MM.1S (cell line): Measurements from ENCODE around the gene ARHGAP42.

Source experiments
- DNase-seq: peaks from one replicate; pipeline ENCODE4 v3.0.0-alpha.2; 2015
- H2AFZ ChIP-seq: fragments of 300-600 bp; sonication (generic); 2 replicates; pipeline ENCODE4 v1.6.0; 2016; ENCODE audit warnings: antibody characterized with exemption, low read length
- H3F3A ChIP-seq: fragments of 300-600 bp; sonication (generic); 2 replicates; pipeline ENCODE4 v1.6.1; 2016; ENCODE audit warnings: mild to moderate bottlenecking, antibody characterized with exemption, low read length, moderate library complexity, mixed read lengths; ENCODE audit not compliant: insufficient read depth
- H3K27ac ChIP-seq: fragments of 300-600 bp; sonication (generic); 2 replicates; pipeline ENCODE4 v1.5.1; 2016; ENCODE audit warnings: mild to moderate bottlenecking, low read length
- H3K27me3 ChIP-seq: fragments of 300-600 bp; sonication (generic); replicated peaks from 2 replicates; pipeline ENCODE4 v1.6.0; 2016; ENCODE audit warnings: low read length; ENCODE audit not compliant: insufficient read depth
- H3K36me3 ChIP-seq: fragments of 300-600 bp; sonication (generic); replicated peaks from 2 replicates; pipeline ENCODE4 v1.6.1; 2016; ENCODE audit warnings: mild to moderate bottlenecking, low read length, mixed read lengths; ENCODE audit not compliant: insufficient read depth
- H3K4me1 ChIP-seq: fragments of 300-600 bp; sonication (generic); 2 replicates; pipeline ENCODE4 v1.6.1; 2016; ENCODE audit warnings: low read length, mixed read lengths
- H3K4me2 ChIP-seq: fragments of 300-600 bp; sonication (generic); 2 replicates; pipeline ENCODE4 v1.6.0; 2016; ENCODE audit warnings: low read depth, low read length
- H3K4me3 ChIP-seq: fragments of 300-600 bp; sonication (generic); 2 replicates; pipeline ENCODE4 v1.5.1; 2016; ENCODE audit warnings: low read length, mixed read lengths
- H3K79me2 ChIP-seq: fragments of 300-600 bp; sonication (generic); 2 replicates; pipeline ENCODE4 v1.6.1; 2016; ENCODE audit warnings: mixed run types, low read length, mixed read lengths
- H3K9ac ChIP-seq: fragments of 300-600 bp; sonication (generic); 2 replicates; pipeline ENCODE4 v1.6.1; 2016; ENCODE audit warnings: low read length, mixed read lengths
- H3K9me2 ChIP-seq: fragments of 300-600 bp; sonication (generic); replicated peaks from 2 replicates; pipeline ENCODE4 v1.6.1; 2016; ENCODE audit warnings: mild to moderate bottlenecking, low read length, mixed read lengths; ENCODE audit not compliant: insufficient read depth
- H3K9me3 ChIP-seq: fragments of 300-600 bp; sonication (generic); replicated peaks from 2 replicates; pipeline ENCODE4 v1.6.1; 2016; ENCODE audit warnings: mild to moderate bottlenecking, low read length, mixed read lengths; ENCODE audit not compliant: insufficient read depth
- H4K20me1 ChIP-seq: fragments of 300-600 bp; sonication (generic); 2 replicates; pipeline ENCODE4 v1.6.1; 2016; ENCODE audit warnings: mild to moderate bottlenecking, low read length, moderate library complexity, mixed read lengths; ENCODE audit not compliant: insufficient read depth
- EZH2 ChIP-seq: fragments of 300-600 bp; sonication (generic); optimal IDR thresholded peaks from 2 replicates; pipeline ENCODE3; 2017; ENCODE audit warnings: low read depth, mild to moderate bottlenecking, antibody characterized with exemption, low read length, mixed read lengths
- EZH2phosphoT487 ChIP-seq: fragments of 300-600 bp; sonication (generic); IDR thresholded peaks from 2 replicates; pipeline ENCODE4 v1.6.1; 2018; ENCODE audit warnings: antibody characterized with exemption, low read length
- TF ChIP-seq, protein P1 (sequence below): fragments of 300-600 bp; sonication (generic); IDR thresholded peaks from 2 replicates; pipeline ENCODE4 v1.5.1; 2016; ENCODE audit warnings: antibody characterized with exemption, low read length, mixed read lengths

The ARHGAP42 gene

DNA sequence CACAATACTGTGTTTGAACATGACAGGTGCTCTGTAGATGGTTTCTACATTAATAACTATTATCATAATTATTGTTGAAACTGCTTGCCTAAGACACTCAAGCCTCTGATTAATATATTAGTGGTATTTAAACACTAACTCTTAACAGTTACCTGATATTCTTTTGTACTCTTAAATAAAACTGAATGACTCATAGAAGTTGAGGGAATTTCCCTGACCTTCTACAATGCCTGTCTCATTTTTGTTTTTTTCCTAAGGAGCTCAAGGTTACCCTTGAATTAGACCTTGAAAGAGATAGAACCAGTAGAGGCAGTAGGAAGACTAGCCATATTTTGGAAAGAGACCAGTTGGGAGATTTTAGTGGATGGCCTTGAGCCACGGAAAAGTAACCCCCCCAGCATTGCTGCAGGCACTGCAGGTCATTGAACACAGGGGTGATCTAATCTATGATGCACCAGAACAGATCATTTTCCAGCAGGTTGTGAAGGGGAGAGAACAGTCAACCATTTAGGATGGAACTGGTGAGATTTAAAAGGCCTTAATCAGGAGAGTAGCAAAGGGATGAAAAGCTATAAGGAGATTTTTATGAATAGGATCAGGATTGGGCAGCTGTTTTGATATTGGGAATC lies 294.2 kb downstream of the ARHGAP42 start:
- no peak for DNase-seq
- Histone ChIP-seq H4K20me1 (no peaks in the 10 kb centered on the region), H2AFZ (no peak overlapping the region), H3K79me2 (no peaks in the 10 kb centered on the region), H3K4me2 (no peak overlapping the region), H3K27me3 (no peaks in the 10 kb centered on the region), H3K9me2 (no peaks in the 10 kb centered on the region), H3K9ac (no peak overlapping the region), H3K9me3 (no peaks in the 10 kb centered on the region), H3K4me1 (no peaks in the 10 kb centered on the region), H3F3A (no peaks in the 10 kb centered on the region), H3K36me3 (no peaks in the 10 kb centered on the region), H3K27ac (no peak overlapping the region), H3K4me3 (no peak overlapping the region)
- TF ChIP-seq EZH2phosphoT487: no peak
- TF ChIP-seq, protein P1, sequence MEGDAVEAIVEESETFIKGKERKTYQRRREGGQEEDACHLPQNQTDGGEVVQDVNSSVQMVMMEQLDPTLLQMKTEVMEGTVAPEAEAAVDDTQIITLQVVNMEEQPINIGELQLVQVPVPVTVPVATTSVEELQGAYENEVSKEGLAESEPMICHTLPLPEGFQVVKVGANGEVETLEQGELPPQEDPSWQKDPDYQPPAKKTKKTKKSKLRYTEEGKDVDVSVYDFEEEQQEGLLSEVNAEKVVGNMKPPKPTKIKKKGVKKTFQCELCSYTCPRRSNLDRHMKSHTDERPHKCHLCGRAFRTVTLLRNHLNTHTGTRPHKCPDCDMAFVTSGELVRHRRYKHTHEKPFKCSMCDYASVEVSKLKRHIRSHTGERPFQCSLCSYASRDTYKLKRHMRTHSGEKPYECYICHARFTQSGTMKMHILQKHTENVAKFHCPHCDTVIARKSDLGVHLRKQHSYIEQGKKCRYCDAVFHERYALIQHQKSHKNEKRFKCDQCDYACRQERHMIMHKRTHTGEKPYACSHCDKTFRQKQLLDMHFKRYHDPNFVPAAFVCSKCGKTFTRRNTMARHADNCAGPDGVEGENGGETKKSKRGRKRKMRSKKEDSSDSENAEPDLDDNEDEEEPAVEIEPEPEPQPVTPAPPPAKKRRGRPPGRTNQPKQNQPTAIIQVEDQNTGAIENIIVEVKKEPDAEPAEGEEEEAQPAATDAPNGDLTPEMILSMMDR: no peak
- no peak for TF ChIP-seq EZH2

- no peaks in the 10 kb centered on the region for H3F3A ChIP-seq
These were observed 297.6 kb downstream of the ARHGAP42 start for GRCh38 chr11:100984668-100985067.

DNA sequence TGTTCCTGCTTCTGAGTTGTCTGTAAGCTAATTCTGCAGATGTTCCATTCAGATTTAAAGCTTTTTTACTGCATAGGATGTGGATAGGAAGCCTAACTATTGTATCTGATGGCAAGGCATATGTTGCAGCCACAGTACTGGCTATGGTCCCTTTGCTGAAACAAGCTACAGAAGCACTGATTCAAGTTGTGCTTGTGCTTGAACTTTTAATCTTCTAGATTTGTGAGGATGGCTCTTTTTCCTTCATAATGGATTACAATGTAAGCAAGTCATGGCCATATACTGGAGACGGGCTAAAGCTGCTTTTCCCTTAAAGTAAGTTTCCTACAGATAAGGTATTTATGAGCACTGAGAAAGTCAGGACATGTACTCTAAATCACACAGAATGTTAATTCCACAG lies 303.8 kb downstream of the ARHGAP42 start:
- H3K36me3 ChIP-seq: no peaks in the 10 kb centered on the region
- no peak overlapping the region for H3K27ac ChIP-seq
- no peak overlapping the region for H3K4me3 ChIP-seq
- H3K4me1 ChIP-seq: no peaks in the 10 kb centered on the region
- no peak for TF ChIP-seq EZH2phosphoT487
- no peak for TF ChIP-seq EZH2
- TF ChIP-seq, protein P1: no peak
- H4K20me1 ChIP-seq: no peaks in the 10 kb centered on the region
- no peaks in the 10 kb centered on the region for H3F3A ChIP-seq
- H3K9me2 ChIP-seq: no peaks in the 10 kb centered on the region
- H3K4me2 ChIP-seq: no peak overlapping the region
- no peaks in the 10 kb centered on the region for H3K27me3 ChIP-seq
- no peak overlapping the region for H2AFZ ChIP-seq
- no peak for DNase-seq
- no peaks in the 10 kb centered on the region for H3K79me2 ChIP-seq
- H3K9me3 ChIP-seq: no peaks in the 10 kb centered on the region
- H3K9ac ChIP-seq: no peak overlapping the region

More at GRCh38 chr11:100984668-100985067, 297.6 kb downstream of the ARHGAP42 start:
- no peaks in the 10 kb centered on the region for H3K79me2 ChIP-seq
- no peaks in the 10 kb centered on the region for H3K9me2 ChIP-seq
- H3K4me1 ChIP-seq: no peaks in the 10 kb centered on the region
- no peak overlapping the region for H3K4me3 ChIP-seq
- no peak overlapping the region for H3K4me2 ChIP-seq
- no peak overlapping the region for H3K9ac ChIP-seq
- no peak overlapping the region for H2AFZ ChIP-seq
- no peaks in the 10 kb centered on the region for H3K9me3 ChIP-seq
- TF ChIP-seq, protein P1: no peak
- H4K20me1 ChIP-seq: no peaks in the 10 kb centered on the region
- H3K27me3 ChIP-seq: no peaks in the 10 kb centered on the region
- peak overlapping the region; percentile 5; the same call in 1 of the 2 replicates for H3K27ac ChIP-seq
- H3K36me3 ChIP-seq: no peaks in the 10 kb centered on the region
- DNase-seq: peak; percentile 44
